SK-N-MC (cell line): ENCODE results near the gene CAB39L.

ENCODE experiments used
- EZH2 ChIP-seq: fragments of 200-600 bp; sonication (generic); IDR thresholded peaks from one replicate; pipeline ENCODE4 v1.6.1; 2017; ENCODE audit warnings: antibody characterized with exemption
- FOXP2 ChIP-seq: optimal IDR thresholded peaks from 2 replicates; pipeline ENCODE3; 2011; ENCODE audit warnings: mild to moderate bottlenecking, moderate library complexity; ENCODE audit not compliant: insufficient read depth; ENCODE audit errors: extremely low read length, control extremely low read depth
- POLR2AphosphoS5 ChIP-seq: IDR thresholded peaks from 2 replicates; pipeline ENCODE4 v1.6.1; 2012; ENCODE audit warnings: mild to moderate bottlenecking, low read depth, low read length, borderline replicate concordance

GRCh38 chr13:49343255-49343654, 100.6 kb downstream of the CAB39L start:
- TF ChIP-seq EZH2 (no peak), POLR2AphosphoS5 (no peak), FOXP2 (no peak)
